ENCODE data around the gene SMCO4.

- TF ChIP-seq POLR2A (IDR thresholded peaks at IDR 0.05; ENCODE audit: low read depth, low read length) (no peak), POLR2AphosphoS5 (IDR thresholded peaks at IDR 0.05; ENCODE audit: low read depth, low read length) (no peak)
Observed at GRCh38 chr11:93484716-93485115, 58.5 kb downstream of the SMCO4 start.
